Liver (tissue), 3 donors: ENCODE measurements around the gene ARHGAP23.

Experiments used
- EGR1 ChIP-seq, 2 donors: IDR thresholded peaks; 2 replicates each; pipeline ENCODE4 v1.6.1; 2016 to 2018; ENCODE audit warnings: antibody characterized with exemption in 2 of 2, low read depth in 2 of 2
- FOXA1 ChIP-seq: IDR thresholded peaks from 2 replicates; pipeline ENCODE4 v1.6.1; 2016; ENCODE audit warnings: antibody characterized with exemption
- HNF4A ChIP-seq, 2 donors: conservative IDR thresholded peaks; 2 replicates each; pipeline ENCODE4 v1.6.1; 2016; ENCODE audit warnings: antibody characterized with exemption in 2 of 2, mild to moderate bottlenecking in 2 of 2
- MAX ChIP-seq: IDR thresholded peaks from 2 replicates; pipeline ENCODE4 v1.6.1; 2016; ENCODE audit warnings: antibody characterized with exemption
- RAD21 ChIP-seq, 2 donors: IDR thresholded peaks; 2 replicates each; pipeline ENCODE4 v1.6.1; 2016; ENCODE audit warnings: antibody characterized with exemption in 2 of 2, mild to moderate bottlenecking in 2 of 2
- REST ChIP-seq: IDR thresholded peaks from 2 replicates; pipeline ENCODE4 v1.6.1; 2016; ENCODE audit warnings: antibody characterized with exemption, mild to moderate bottlenecking
- SP1 ChIP-seq: IDR thresholded peaks from 2 replicates; pipeline ENCODE4 v1.6.1; 2018; ENCODE audit warnings: antibody characterized with exemption, mild to moderate bottlenecking
- TAF1 ChIP-seq: conservative IDR thresholded peaks from 2 replicates; pipeline ENCODE4 v1.6.1; 2016; ENCODE audit warnings: antibody characterized with exemption, mild to moderate bottlenecking
- YY1 ChIP-seq: IDR thresholded peaks from 2 replicates; pipeline ENCODE4 v1.6.1; 2016; ENCODE audit warnings: antibody characterized with exemption, mild to moderate bottlenecking
- TF ChIP-seq, protein P1 (sequence below): fragments of 150-350 bp; IDR thresholded peaks from 2 replicates; pipeline ENCODE4 v1.5.1; 2017; ENCODE audit warnings: improper control_type of control experiment, low read depth, low read length; ENCODE audit not compliant: missing input control
- donor health status: healthy.
- donor health status: healthy.

- TF ChIP-seq, protein P1, sequence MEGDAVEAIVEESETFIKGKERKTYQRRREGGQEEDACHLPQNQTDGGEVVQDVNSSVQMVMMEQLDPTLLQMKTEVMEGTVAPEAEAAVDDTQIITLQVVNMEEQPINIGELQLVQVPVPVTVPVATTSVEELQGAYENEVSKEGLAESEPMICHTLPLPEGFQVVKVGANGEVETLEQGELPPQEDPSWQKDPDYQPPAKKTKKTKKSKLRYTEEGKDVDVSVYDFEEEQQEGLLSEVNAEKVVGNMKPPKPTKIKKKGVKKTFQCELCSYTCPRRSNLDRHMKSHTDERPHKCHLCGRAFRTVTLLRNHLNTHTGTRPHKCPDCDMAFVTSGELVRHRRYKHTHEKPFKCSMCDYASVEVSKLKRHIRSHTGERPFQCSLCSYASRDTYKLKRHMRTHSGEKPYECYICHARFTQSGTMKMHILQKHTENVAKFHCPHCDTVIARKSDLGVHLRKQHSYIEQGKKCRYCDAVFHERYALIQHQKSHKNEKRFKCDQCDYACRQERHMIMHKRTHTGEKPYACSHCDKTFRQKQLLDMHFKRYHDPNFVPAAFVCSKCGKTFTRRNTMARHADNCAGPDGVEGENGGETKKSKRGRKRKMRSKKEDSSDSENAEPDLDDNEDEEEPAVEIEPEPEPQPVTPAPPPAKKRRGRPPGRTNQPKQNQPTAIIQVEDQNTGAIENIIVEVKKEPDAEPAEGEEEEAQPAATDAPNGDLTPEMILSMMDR: no peak
- no peak for TF ChIP-seq TAF1
- TF ChIP-seq FOXA1: no peak
- no peak for TF ChIP-seq HNF4A (conservative IDR thresholded peaks at IDR 0.05)
- no peak for TF ChIP-seq SP1
- no peak for TF ChIP-seq REST
- no peak for TF ChIP-seq MAX
- TF ChIP-seq EGR1 (IDR thresholded peaks at IDR 0.05; ENCODE audit: low read depth in 2 of 2): no peak
- no peak for TF ChIP-seq RAD21 (IDR thresholded peaks at IDR 0.05)
- TF ChIP-seq YY1: no peak
These were observed 25.4 kb upstream of the ARHGAP23 start for GRCh38 chr17:38402897-38403296.
